ENCODE measurements around the gene NFE2L2. TPM values are rescaled to one million over a fixed set of nuclear protein-coding genes. Genes with fewer than 3 reads are reported as not detected.
A peak's percentile ranks its signal among the peaks of the same experiment; 100 is the strongest.

Gene NFE2L2
- total and polyA plus RNA-seq, 9 of the 15 experiments (the other 6 are each of a cell fraction or from before 2014, with no cell fraction given), result 29.3 to 120 (median 59.3) TPM

DNA sequence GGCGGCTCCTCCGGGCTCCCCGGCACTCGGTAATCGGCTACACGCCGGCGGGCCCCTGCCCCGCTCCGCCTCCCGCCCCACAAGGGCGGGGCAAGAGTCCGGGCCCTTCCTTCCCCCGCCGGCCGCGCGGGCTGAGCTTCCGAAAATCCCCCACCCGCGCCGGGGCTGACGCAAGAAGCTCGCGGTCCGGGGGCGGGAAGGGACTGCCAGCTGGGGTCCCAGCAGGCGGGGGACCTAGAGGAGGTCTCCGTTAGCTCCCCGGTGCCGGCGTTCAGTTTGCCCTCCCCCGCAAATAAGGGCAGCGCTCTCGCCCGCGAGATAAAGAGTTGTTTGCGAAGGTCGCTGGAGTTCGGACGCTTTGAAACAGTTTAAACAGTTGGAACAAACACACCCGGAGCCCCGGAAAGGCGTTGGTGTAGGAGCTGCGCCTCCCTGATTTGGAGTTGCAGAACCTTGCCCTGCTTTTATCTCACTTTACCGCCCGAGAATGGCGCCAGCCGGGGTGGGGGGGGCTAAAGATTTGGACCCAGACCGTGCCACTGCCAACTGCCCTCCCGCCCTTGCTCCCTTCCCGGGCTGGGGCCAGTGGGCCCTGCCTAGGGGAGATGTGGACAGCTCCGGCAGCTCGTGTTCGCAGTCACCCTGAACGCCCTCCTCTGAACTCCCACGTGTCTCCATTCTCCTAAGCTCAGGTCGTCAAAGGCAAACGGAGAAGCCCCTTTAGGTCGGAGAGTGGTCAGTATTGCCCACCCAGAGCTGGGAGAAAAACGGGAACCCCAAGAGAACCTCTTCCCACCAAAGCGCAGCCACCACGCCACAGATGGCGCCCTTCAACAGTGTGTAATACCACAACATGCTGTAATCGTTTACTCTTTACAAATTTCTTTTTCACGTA lies at the start of gene NFE2L2 (continued):
- TF ChIP-seq, protein P1, sequence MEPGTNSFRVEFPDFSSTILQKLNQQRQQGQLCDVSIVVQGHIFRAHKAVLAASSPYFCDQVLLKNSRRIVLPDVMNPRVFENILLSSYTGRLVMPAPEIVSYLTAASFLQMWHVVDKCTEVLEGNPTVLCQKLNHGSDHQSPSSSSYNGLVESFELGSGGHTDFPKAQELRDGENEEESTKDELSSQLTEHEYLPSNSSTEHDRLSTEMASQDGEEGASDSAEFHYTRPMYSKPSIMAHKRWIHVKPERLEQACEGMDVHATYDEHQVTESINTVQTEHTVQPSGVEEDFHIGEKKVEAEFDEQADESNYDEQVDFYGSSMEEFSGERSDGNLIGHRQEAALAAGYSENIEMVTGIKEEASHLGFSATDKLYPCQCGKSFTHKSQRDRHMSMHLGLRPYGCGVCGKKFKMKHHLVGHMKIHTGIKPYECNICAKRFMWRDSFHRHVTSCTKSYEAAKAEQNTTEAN (CRISPR knock-in tag; IDR thresholded peaks at IDR 0.05), result no peak
- TF ChIP-seq MYNN (IDR thresholded peaks at IDR 0.05), result 0 out of 2 replicates have a peak, but pooled peaks have one; percentile 45
- no peak for TF ChIP-seq MYNN (CRISPR knock-in tag; IDR thresholded peaks at IDR 0.05)
- TF ChIP-seq HEY1 (CRISPR knock-in tag; IDR thresholded peaks at IDR 0.05; ENCODE audit: borderline replicate concordance), result peak; percentile 57; the same call in 1 of the 2 replicates
- TF ChIP-seq BACH1 (tag; IDR thresholded peaks at IDR 0.05), result no peak
- TF ChIP-seq DNMT1 (IDR thresholded peaks at IDR 0.05), result no peak
- peak; percentile 45 for TF ChIP-seq HCFC1 (IDR thresholded peaks at IDR 0.05; ENCODE audit: low read depth, low read length)
- peak; percentile 58 for TF ChIP-seq CREB1 (IDR thresholded peaks at IDR 0.05)
- peak; percentile 65 for TF ChIP-seq CREB1 (CRISPR knock-in tag; IDR thresholded peaks at IDR 0.05)
- peak; percentile 87 for TF ChIP-seq DMBX1 (CRISPR knock-in tag; IDR thresholded peaks at IDR 0.05; ENCODE audit: borderline replicate concordance)
- TF ChIP-seq POLR2AphosphoS5 (IDR thresholded peaks at IDR 0.05; ENCODE audit: control insufficient read depth, insufficient read depth, low read depth, low read length), result peak; percentile 83
- no peak for TF ChIP-seq NELFE (IDR thresholded peaks at IDR 0.05; ENCODE audit: insufficient read depth, insufficient read length)
- TF ChIP-seq, protein P2, sequence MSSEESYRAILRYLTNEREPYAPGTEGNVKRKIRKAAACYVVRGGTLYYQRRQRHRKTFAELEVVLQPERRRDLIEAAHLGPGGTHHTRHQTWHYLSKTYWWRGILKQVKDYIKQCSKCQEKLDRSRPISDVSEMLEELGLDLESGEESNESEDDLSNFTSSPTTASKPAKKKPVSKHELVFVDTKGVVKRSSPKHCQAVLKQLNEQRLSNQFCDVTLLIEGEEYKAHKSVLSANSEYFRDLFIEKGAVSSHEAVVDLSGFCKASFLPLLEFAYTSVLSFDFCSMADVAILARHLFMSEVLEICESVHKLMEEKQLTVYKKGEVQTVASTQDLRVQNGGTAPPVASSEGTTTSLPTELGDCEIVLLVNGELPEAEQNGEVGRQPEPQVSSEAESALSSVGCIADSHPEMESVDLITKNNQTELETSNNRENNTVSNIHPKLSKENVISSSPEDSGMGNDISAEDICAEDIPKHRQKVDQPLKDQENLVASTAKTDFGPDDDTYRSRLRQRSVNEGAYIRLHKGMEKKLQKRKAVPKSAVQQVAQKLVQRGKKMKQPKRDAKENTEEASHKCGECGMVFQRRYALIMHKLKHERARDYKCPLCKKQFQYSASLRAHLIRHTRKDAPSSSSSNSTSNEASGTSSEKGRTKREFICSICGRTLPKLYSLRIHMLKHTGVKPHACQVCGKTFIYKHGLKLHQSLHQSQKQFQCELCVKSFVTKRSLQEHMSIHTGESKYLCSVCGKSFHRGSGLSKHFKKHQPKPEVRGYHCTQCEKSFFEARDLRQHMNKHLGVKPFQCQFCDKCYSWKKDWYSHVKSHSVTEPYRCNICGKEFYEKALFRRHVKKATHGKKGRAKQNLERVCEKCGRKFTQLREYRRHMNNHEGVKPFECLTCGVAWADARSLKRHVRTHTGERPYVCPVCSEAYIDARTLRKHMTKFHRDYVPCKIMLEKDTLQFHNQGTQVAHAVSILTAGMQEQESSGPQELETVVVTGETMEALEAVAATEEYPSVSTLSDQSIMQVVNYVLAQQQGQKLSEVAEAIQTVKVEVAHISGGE (CRISPR knock-in tag; IDR thresholded peaks at IDR 0.05), result peak in 1 of 3 experiments; percentile 72; a peak in 2 of 6 replicates

Measured in K562 (cell line).